Left ventricle myocardium inferior (tissue), 1 donor: ENCODE measurements around the gene DMRT3. TPM values are rescaled to one million over a fixed set of nuclear protein-coding genes. Genes with fewer than 3 reads are reported as not detected.

Source experiments
- DNase-seq: peaks from one replicate; pipeline ENCODE4 v3.0.0-alpha.2; 2020
- H3K27ac ChIP-seq: fragments of 200-600 bp; replicated peaks from 2 replicates; pipeline ENCODE4 v1.8.0; 2021
- H3K27me3 ChIP-seq: fragments of 200-600 bp; 2 replicates; pipeline ENCODE4 v1.8.0; 2021; ENCODE audit warnings: low read depth
- H3K36me3 ChIP-seq: fragments of 200-600 bp; 2 replicates; pipeline ENCODE4 v1.8.0; 2021
- H3K4me1 ChIP-seq: fragments of 200-600 bp; 2 replicates; pipeline ENCODE4 v1.8.0; 2021
- H3K4me3 ChIP-seq: fragments of 200-600 bp; 2 replicates; pipeline ENCODE4 v1.8.0; 2021; ENCODE audit warnings: mild to moderate bottlenecking, moderate library complexity
- H3K9me3 ChIP-seq: fragments of 200-600 bp; replicated peaks from 2 replicates; pipeline ENCODE4 v1.8.0; 2021
- intact Hi-C: fragments of 100-400 bp; cut with micrococcal nuclease; formaldehyde crosslinking; loops from one replicate; pipeline ENCODE4 v1.11.0; 2022
- total RNA-seq: library from RNA; stranded (reverse); fragmentation: NEBNext Ultra II Directional; extraction: Animal tissue kit (Norgen Biotek cat#: 25700); gene quantifications from one replicate; pipeline ENCODE4 v1.2.1, GENCODE V29; 2021
- TF ChIP-seq, protein P1 (sequence below): fragments of 200-600 bp; IDR thresholded peaks from 2 replicates; pipeline ENCODE4 v1.8.0; 2021; ENCODE audit warnings: antibody characterized with exemption, mild to moderate bottlenecking, borderline replicate concordance
- donor health status: DM: no; HTN: yes; CAD: no; lungs with severe emphysema.

DMRT3 gene
- total RNA-seq, 1 donor from 2014 or later: not detected

DNA sequence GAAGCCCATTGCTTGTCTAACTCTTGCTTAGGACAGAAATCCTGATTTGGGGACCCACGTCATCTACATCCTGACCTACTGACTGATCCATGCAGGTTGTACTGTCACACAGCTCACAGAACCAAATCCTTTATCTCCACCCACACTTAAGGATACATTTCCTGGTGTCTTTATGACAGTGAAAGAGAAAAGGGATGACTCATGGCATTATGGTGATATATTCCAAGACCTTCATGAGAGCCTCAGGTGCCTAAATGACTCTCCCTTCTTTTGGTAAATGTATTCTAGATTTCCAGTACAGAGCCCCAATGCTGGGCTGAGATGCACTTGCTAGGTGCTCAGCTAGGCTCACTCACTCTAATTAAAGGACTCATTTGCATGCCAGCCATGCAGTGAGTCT, 47.7 kb downstream of the DMRT3 start:
- H3K27me3 ChIP-seq: peaks cover 90% of the 10 kb centered on the region
- no peaks in the 10 kb centered on the region for H3K4me1 ChIP-seq
- no peak overlapping the region for H3K27ac ChIP-seq
- H3K9me3 ChIP-seq: peaks cover 14% of the 10 kb centered on the region
- no peak overlapping the region for H3K4me3 ChIP-seq
- TF ChIP-seq, protein P1, sequence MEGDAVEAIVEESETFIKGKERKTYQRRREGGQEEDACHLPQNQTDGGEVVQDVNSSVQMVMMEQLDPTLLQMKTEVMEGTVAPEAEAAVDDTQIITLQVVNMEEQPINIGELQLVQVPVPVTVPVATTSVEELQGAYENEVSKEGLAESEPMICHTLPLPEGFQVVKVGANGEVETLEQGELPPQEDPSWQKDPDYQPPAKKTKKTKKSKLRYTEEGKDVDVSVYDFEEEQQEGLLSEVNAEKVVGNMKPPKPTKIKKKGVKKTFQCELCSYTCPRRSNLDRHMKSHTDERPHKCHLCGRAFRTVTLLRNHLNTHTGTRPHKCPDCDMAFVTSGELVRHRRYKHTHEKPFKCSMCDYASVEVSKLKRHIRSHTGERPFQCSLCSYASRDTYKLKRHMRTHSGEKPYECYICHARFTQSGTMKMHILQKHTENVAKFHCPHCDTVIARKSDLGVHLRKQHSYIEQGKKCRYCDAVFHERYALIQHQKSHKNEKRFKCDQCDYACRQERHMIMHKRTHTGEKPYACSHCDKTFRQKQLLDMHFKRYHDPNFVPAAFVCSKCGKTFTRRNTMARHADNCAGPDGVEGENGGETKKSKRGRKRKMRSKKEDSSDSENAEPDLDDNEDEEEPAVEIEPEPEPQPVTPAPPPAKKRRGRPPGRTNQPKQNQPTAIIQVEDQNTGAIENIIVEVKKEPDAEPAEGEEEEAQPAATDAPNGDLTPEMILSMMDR: no peak
- intact Hi-C loops: no loop called here
- no peak for DNase-seq
- H3K36me3 ChIP-seq: no peaks in the 10 kb centered on the region

GRCh38 chr9:1025131-1025530, 48.7 kb downstream of the DMRT3 start:
- Histone ChIP-seq H3K27me3 (peaks cover 92% of the 10 kb centered on the region), H3K4me3 (no peak overlapping the region), H3K27ac (no peak overlapping the region), H3K36me3 (no peaks in the 10 kb centered on the region), H3K9me3 (peaks cover 14% of the 10 kb centered on the region), H3K4me1 (no peaks in the 10 kb centered on the region)
- intact Hi-C loops: no loop called here
- no peak for DNase-seq
- TF ChIP-seq, protein P1: no peak

GRCh38 chr9:1026219-1026618, 49.8 kb downstream of the DMRT3 start:
- peaks cover 92% of the 10 kb centered on the region for H3K27me3 ChIP-seq

DNA sequence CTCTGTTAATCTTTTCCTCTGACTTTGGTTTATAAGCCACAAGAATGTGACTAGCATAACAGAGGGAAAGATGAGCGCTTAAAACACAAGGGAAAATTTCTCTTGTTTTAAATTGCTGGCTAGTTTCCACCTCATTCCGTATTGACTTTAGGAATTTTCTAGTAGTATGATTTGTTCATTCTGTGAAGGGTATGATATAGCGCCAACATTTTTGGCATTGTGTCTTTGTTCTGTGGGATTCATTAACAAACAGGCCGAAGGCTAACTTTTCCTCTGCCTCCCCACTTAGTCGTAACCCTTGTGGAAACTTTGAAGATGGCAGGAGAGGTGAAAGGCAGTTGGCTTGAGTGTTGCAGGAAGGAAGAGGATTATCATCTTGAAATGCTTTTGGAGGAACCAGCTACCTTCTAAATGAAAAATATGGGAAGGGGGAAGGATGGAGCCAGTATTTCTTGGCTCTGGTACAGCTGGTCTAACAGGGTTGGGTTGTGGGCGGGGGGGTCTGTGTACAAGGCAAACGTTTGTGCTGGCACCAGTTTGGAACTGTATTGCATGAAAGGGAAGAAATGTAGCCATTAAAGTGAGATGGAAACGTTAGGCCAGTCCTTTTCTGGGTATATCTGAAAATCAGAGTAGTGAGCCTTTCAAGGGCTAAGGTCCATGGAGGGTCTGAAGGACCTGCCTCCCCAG, 52.2 kb downstream of the DMRT3 start:
- DNase-seq: no peak
- Histone ChIP-seq H3K9me3 (no peaks in the 10 kb centered on the region), H3K27me3 (peaks cover 94% of the 10 kb centered on the region), H3K36me3 (no peaks in the 10 kb centered on the region), H3K27ac (no peak overlapping the region), H3K4me1 (no peaks in the 10 kb centered on the region), H3K4me3 (no peak overlapping the region)
- intact Hi-C loops: no loop called here
- TF ChIP-seq, protein P1: no peak

More at GRCh38 chr9:1026219-1026618, 49.8 kb downstream of the DMRT3 start:
- intact Hi-C loops: no loop called here
- no peak overlapping the region for H3K4me3 ChIP-seq
- no peaks in the 10 kb centered on the region for H3K4me1 ChIP-seq
- no peak overlapping the region for H3K27ac ChIP-seq
- H3K9me3 ChIP-seq: peaks cover 14% of the 10 kb centered on the region
- H3K36me3 ChIP-seq: no peaks in the 10 kb centered on the region
- TF ChIP-seq, protein P1: no peak
- no peak for DNase-seq

GRCh38 chr9:1031951-1032601, 55.6 kb downstream of the DMRT3 start:
- intact Hi-C loops: no loop called here
- H3K27me3 ChIP-seq: peaks cover 95% of the 10 kb centered on the region
- no peaks in the 10 kb centered on the region for H3K36me3 ChIP-seq

More at GRCh38 chr9:1031951-1032601, 55.6 kb downstream of the DMRT3 start:
- no peaks in the 10 kb centered on the region for H3K4me1 ChIP-seq
- DNase-seq: no peak
- H3K9me3 ChIP-seq: no peaks in the 10 kb centered on the region
- H3K4me3 ChIP-seq: no peak overlapping the region
- TF ChIP-seq, protein P1: no peak
- H3K27ac ChIP-seq: no peak overlapping the region
